ENCODE measurements around the gene WDFY2. TPM values are rescaled to one million over a fixed set of nuclear protein-coding genes. Genes with fewer than 3 reads are reported as not detected.

The WDFY2 gene
- total RNA-seq, 2 donors from 2014 or later = 2.7 to 3.3 TPM

DNA sequence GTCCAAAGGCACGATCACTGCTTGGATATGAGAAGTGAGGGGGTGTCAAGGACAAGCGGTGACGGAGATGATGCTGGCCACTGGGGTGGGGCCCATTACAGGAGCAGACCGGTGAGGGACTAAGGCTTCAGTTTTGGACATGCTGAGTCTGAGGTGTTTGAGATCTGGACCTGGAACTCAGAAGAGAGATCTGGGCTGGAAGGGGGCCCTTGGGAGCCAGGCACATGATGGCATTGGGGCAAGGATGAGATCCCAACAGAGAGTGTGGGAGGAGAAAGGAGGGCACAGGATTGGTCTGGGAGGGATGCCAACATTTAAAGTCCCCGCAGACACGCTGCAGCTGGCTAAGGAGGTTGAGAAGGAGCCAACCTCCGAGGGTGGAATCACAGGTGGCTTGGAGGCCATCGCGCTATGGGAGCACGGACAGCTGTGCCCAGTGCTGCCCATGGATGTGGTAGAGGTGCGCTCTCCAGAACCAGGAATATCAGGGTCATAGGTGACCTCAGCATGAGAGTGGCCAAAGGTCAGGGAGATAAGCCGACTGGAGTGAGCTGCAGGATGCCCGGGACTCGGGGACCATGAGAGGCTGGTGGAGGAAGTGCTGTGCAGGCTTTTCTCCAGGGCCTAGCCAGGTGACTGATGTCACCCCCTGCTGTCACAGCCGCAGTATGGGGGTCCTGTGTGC, 197.9 kb downstream of the WDFY2 start:
- Histone ChIP-seq H3K36me3 (no peaks in the 10 kb centered on the region), H3K9ac (ENCODE audit: low read depth in 2 of 2, low read length in 2 of 2) (no peak overlapping the region), H3K4me3 (no peak overlapping the region), H3K9me3 (no peaks in the 10 kb centered on the region), H3K27ac (no peak overlapping the region), H3K4me1 (no peaks in the 10 kb centered on the region), H3K27me3 (no peaks in the 10 kb centered on the region)
- TF ChIP-seq, protein P1, sequence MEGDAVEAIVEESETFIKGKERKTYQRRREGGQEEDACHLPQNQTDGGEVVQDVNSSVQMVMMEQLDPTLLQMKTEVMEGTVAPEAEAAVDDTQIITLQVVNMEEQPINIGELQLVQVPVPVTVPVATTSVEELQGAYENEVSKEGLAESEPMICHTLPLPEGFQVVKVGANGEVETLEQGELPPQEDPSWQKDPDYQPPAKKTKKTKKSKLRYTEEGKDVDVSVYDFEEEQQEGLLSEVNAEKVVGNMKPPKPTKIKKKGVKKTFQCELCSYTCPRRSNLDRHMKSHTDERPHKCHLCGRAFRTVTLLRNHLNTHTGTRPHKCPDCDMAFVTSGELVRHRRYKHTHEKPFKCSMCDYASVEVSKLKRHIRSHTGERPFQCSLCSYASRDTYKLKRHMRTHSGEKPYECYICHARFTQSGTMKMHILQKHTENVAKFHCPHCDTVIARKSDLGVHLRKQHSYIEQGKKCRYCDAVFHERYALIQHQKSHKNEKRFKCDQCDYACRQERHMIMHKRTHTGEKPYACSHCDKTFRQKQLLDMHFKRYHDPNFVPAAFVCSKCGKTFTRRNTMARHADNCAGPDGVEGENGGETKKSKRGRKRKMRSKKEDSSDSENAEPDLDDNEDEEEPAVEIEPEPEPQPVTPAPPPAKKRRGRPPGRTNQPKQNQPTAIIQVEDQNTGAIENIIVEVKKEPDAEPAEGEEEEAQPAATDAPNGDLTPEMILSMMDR (IDR thresholded peaks at IDR 0.05) = no peak
- DNase-seq = no peak
- intact Hi-C loops (cut with DNase I) = no loop called here

DNA sequence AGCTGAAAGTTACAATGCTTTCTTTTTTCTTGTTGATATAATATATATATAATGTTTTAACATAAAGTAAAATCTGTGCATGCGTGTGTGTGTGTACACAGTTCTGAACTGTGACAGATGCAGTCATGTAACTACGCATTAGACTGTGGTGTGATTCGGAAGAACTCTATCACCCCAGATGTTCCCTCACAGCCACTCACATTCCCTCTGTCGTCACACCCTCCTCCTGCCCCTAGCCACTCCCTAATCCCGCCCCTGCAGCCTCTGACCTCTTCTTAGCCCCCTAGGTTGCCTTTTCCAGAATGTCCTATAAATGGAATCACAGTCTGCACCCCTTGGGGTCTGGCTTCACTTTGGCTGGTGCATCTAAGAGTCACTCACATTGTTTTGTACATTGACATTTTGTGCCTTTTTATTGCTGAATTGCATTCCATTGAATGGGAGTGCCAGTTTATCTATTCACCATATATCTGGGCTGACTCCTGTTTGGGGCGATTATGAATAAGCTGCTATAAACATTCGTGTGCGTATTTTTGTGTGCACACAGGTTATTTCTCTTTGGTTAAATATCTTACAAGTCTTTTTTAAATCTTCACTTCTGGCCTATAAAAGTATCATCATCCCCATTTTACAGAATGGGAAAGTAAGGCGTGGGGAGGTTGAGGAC, 199.3 kb downstream of the WDFY2 start:
- H3K27me3 ChIP-seq = no peaks in the 10 kb centered on the region
- no peak overlapping the region for H3K4me3 ChIP-seq
- H3K9me3 ChIP-seq = no peaks in the 10 kb centered on the region
- H3K27ac ChIP-seq = no peak overlapping the region
- no peak overlapping the region for H3K9ac ChIP-seq (ENCODE audit: low read depth in 2 of 2, low read length in 2 of 2)
- no peak for DNase-seq
- H3K4me1 ChIP-seq = no peaks in the 10 kb centered on the region
- TF ChIP-seq, protein P1 (IDR thresholded peaks at IDR 0.05) = no peak
- no peaks in the 10 kb centered on the region for H3K36me3 ChIP-seq
- intact Hi-C loops (cut with DNase I) = no loop called here

DNA sequence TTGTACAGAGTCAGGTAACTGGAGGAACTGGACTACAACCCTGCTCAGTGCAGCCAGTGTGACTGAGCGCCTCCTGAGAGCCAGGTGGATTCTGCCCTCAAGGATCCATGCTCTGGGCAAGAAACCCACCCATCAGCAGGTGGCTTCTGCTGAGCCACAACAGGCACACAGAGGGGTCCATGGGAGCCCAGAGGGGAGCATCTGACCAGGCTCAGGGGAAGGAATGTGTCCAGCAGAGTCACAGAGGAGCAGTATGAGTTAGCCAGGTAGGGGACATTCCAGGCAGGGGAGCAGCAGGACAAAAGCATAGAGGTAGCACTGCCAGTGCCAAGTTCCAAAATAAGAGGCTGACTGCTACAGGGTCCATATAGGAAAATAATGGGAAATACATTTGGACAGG, 199.8 kb downstream of the WDFY2 start:
- Histone ChIP-seq H3K4me3 (no peak overlapping the region), H3K9ac (ENCODE audit: low read depth in 2 of 2, low read length in 2 of 2) (no peak overlapping the region), H3K4me1 (no peaks in the 10 kb centered on the region), H3K27me3 (no peaks in the 10 kb centered on the region), H3K36me3 (no peaks in the 10 kb centered on the region), H3K9me3 (no peaks in the 10 kb centered on the region), H3K27ac (no peak overlapping the region)
- intact Hi-C loops (cut with DNase I) = no loop called here
- TF ChIP-seq, protein P1 (IDR thresholded peaks at IDR 0.05) = no peak
- DNase-seq = no peak

GRCh38 chr13:51785712-51786424, 201.6 kb downstream of the WDFY2 start:
- TF ChIP-seq, protein P1 (IDR thresholded peaks at IDR 0.05) = no peak
- peak; percentile 26 for DNase-seq
- Histone ChIP-seq H3K27ac (no peak overlapping the region), H3K36me3 (no peaks in the 10 kb centered on the region), H3K9me3 (no peaks in the 10 kb centered on the region), H3K27me3 (no peaks in the 10 kb centered on the region), H3K4me3 (no peak overlapping the region), H3K4me1 (no peaks in the 10 kb centered on the region), H3K9ac (ENCODE audit: low read depth in 2 of 2, low read length in 2 of 2) (no peak overlapping the region)
- intact Hi-C loops (cut with DNase I) = no loop called here

DNA sequence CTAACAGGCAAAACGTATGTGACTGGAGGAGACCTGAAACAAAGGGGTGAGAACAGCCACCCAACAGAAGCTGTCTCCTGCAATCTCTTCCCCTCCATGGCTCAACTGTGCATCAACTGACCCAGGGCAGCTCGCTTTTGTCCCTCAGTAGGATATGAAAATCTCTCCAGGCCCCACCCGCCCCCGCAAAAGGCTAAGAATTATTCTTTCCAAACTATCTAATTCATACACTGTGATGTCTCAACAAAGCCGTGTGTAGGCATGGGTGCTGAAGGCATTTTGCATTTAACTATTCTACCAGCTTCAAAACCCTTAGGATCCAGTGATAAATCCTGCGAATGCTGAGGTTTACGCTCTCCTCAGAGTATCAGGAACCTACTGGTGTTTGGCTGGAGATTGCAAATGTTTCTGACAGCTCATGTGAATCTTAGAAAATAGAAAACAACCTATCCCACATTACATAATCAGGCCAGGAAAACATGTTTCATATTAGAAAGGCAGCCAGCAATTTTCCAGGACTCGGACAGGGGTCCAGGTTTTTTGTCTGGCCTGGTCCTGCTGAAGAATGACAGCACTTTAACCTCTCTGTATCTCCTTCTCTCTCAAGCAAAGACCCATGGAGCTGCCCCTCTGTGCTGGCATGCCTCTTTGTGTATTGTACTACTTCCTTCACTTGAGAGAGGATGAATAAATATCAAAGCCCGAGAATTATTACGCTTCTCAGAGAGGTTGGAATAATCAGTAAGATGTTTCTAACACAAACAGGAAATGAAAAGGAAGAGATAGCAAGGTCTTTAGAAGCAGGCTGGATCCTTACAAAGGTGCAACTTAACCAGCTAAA, 202.4 kb downstream of the WDFY2 start:
- H3K9ac ChIP-seq (ENCODE audit: low read depth in 2 of 2, low read length in 2 of 2) = no peak overlapping the region
- no peak overlapping the region for H3K4me3 ChIP-seq
- no peak for DNase-seq
- no peaks in the 10 kb centered on the region for H3K9me3 ChIP-seq
- H3K36me3 ChIP-seq = no peaks in the 10 kb centered on the region
- H3K27ac ChIP-seq = no peak overlapping the region
- intact Hi-C loops (cut with DNase I) = no loop called here
- H3K27me3 ChIP-seq = no peaks in the 10 kb centered on the region
- no peaks in the 10 kb centered on the region for H3K4me1 ChIP-seq
- TF ChIP-seq, protein P1 (IDR thresholded peaks at IDR 0.05) = no peak
